OCI-LY3 (cell line): ENCODE results near the gene ARHGAP22.

Experiments
- H2AFZ ChIP-seq: fragments of 200-600, 300-600 bp; shearing (Covaris generic); 2 replicates; pipeline ENCODE4 v1.6.0; 2014; ENCODE audit warnings: antibody characterized with exemption, low read depth, low read length
- H3K27ac ChIP-seq: fragments of 200-600, 300-600 bp; sonication (generic); 2 replicates; pipeline ENCODE4 v1.5.1; 2014; ENCODE audit warnings: mild to moderate bottlenecking, low read length, moderate library complexity, mixed read lengths
- H3K27me3 ChIP-seq: fragments of 200-600, 300-600 bp; sonication (generic); 2 replicates; pipeline ENCODE4 v1.6.1; 2014; ENCODE audit warnings: low read depth, low read length, mixed read lengths
- H3K36me3 ChIP-seq: fragments of 200-600, 300-600 bp; sonication (generic); replicated peaks from 2 replicates; pipeline ENCODE3; 2014; ENCODE audit warnings: low read depth, low read length, mixed read lengths
- H3K4me1 ChIP-seq: fragments of 300-600, 200-600 bp; sonication (generic); 2 replicates; pipeline ENCODE4 v1.6.1; 2014; ENCODE audit warnings: low read length, mixed read lengths
- H3K4me2 ChIP-seq: fragments of 200-600, 300-600 bp; sonication (generic); 2 replicates; pipeline ENCODE4 v1.6.1; 2014; ENCODE audit warnings: low read length, mixed read lengths
- H3K4me3 ChIP-seq: fragments of 300-600, 200-600 bp; sonication (generic); 2 replicates; pipeline ENCODE4 v1.5.1; 2014; ENCODE audit warnings: antibody characterized with exemption, mild to moderate bottlenecking, low read length, moderate library complexity
- H3K79me2 ChIP-seq: fragments of 300-600, 200-600 bp; shearing (Covaris generic); 2 replicates; pipeline ENCODE4 v1.6.1; 2014; ENCODE audit warnings: mild to moderate bottlenecking, low read length, mixed read lengths
- H3K9ac ChIP-seq: fragments of 300-600, 200-600 bp; shearing (Covaris generic); 2 replicates; pipeline ENCODE4 v1.6.0; 2014; ENCODE audit warnings: mild to moderate bottlenecking, low read length, moderate library complexity
- H3K9me3 ChIP-seq: fragments of 200-600, 300-600 bp; shearing (Covaris generic); 2 replicates; pipeline ENCODE4 v1.6.1; 2014; ENCODE audit warnings: low read length, mixed read lengths; ENCODE audit not compliant: insufficient read depth
- H4K20me1 ChIP-seq: fragments of 200-600, 300-600 bp; sonication (generic); 2 replicates; pipeline ENCODE4 v1.6.1; 2016; ENCODE audit warnings: low read length, mixed read lengths; ENCODE audit not compliant: insufficient read depth
- EZH2phosphoT487 ChIP-seq: fragments of 200-600 bp; shearing (Covaris generic); IDR thresholded peaks from 2 replicates; pipeline ENCODE4 v1.6.1; 2018; ENCODE audit warnings: antibody characterized with exemption, mixed run types, low read depth
- TF ChIP-seq, protein P1 (sequence below): fragments of 200-600, 300-600 bp; sonication (generic); IDR thresholded peaks from 2 replicates; pipeline ENCODE4 v1.5.1; 2014; ENCODE audit warnings: antibody characterized with exemption, low read length, low read depth

Gene ARHGAP22

DNA sequence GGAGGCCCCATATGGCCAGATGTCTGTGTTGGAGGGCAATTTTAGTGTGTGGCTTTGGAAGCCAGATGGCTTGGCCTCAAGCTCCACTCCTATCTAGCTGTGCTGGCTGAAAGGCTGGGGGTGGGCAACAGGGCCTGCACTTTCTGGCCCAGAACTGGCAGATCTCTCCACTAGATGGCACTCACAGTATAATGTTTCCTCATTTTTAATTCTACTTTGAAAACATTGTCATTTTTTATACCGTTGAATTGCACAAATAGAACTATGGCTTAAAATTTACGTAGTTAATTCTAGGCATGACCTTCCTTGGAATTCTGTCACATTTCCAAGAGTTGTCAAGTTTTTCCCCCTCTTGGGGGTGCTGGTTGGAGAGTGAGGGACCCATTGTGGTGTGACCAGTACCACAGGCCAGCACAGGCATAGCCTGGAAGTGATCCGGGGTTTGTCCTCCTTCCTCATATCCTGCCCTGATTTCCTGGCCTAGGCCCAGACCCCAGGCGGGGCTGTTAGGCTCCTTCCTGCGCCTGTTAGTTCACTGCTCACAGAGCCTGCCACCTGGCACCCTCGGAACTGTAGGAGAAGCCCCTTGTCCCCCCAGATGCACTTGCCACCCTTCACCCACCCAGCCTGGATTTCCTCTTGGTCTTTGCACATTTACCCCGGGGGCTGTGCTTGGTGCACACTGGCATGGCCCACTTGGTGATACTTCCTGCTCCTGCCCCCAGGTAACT lies 52.8 kb downstream of the ARHGAP22 start:
- H2AFZ ChIP-seq, result no peak overlapping the region
- H3K4me1 ChIP-seq, result no peaks in the 10 kb centered on the region
- H3K36me3 ChIP-seq, result no peaks in the 10 kb centered on the region
- no peaks in the 10 kb centered on the region for H3K79me2 ChIP-seq
- no peak overlapping the region for H3K4me2 ChIP-seq
- no peaks in the 10 kb centered on the region for H3K9me3 ChIP-seq
- no peak for TF ChIP-seq EZH2phosphoT487
- TF ChIP-seq, protein P1, sequence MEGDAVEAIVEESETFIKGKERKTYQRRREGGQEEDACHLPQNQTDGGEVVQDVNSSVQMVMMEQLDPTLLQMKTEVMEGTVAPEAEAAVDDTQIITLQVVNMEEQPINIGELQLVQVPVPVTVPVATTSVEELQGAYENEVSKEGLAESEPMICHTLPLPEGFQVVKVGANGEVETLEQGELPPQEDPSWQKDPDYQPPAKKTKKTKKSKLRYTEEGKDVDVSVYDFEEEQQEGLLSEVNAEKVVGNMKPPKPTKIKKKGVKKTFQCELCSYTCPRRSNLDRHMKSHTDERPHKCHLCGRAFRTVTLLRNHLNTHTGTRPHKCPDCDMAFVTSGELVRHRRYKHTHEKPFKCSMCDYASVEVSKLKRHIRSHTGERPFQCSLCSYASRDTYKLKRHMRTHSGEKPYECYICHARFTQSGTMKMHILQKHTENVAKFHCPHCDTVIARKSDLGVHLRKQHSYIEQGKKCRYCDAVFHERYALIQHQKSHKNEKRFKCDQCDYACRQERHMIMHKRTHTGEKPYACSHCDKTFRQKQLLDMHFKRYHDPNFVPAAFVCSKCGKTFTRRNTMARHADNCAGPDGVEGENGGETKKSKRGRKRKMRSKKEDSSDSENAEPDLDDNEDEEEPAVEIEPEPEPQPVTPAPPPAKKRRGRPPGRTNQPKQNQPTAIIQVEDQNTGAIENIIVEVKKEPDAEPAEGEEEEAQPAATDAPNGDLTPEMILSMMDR, result peak; percentile 78
- H3K27me3 ChIP-seq, result peaks cover 10% of the 10 kb centered on the region; the same call in 1 of the 2 replicates
- no peak overlapping the region for H3K4me3 ChIP-seq
- no peak overlapping the region for H3K27ac ChIP-seq
- H4K20me1 ChIP-seq, result no peaks in the 10 kb centered on the region
- no peak overlapping the region for H3K9ac ChIP-seq

DNA sequence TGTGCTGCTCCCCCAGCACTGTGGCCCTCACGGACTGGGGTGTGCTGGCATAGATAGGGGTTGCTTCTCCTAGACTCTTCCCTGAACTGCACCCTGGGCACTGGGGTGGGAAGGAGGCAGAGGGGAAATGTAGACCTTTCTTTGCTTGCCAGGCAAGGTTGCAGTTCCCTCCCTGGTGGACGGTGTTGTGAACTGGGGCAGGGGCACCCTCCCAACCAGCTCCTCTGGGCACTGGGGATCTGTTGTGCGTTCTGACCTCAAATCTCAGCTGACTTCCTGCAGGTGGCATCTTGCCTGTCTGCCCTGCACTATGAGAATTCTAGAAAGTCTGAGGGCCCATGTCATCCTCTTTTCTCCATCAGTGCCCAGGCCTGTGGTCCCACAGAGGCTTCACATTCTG lies 53.9 kb downstream of the ARHGAP22 start:
- Histone ChIP-seq H3K9ac (no peak overlapping the region), H3K36me3 (no peaks in the 10 kb centered on the region), H3K4me3 (no peak overlapping the region), H3K4me2 (no peak overlapping the region), H3K27me3 (peaks cover 10% of the 10 kb centered on the region; the same call in 1 of the 2 replicates), H3K79me2 (no peaks in the 10 kb centered on the region), H2AFZ (no peak overlapping the region), H3K4me1 (no peaks in the 10 kb centered on the region), H3K27ac (no peak overlapping the region), H4K20me1 (no peaks in the 10 kb centered on the region), H3K9me3 (no peaks in the 10 kb centered on the region)
- no peak for TF ChIP-seq EZH2phosphoT487
- TF ChIP-seq, protein P1, result no peak

DNA sequence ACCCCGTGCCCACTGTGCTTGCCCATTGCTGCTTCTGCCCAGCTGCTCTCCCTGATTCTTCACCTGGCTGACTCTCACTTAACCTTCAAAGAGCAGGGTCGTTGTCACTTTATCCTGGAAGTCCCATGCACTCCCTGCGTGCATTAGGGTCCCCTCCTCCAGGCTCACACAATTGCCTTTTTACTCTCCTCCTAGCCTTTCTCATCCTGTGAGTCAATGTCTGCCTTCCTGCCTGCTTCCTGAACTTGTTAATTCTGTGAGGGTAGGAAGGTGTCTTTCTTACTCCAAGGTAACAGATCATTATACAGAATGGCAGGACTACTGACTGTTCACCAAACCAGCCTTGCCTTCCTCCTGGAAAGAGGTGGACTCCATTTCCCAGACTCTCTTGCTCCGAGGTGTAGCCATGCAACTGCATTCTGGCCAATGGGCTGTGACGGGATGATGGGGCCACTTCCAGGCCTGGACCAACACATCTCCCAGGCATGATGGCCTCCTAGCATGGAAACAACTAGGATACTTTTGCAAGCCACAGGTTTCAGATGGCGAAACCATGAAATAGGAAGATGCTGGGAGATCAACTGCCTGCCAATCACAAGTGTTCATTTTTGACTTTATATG lies 54.7 kb downstream of the ARHGAP22 start:
- no peaks in the 10 kb centered on the region for H3K9me3 ChIP-seq
- no peak overlapping the region for H3K27ac ChIP-seq
- peaks cover 10% of the 10 kb centered on the region; the same call in 1 of the 2 replicates for H3K27me3 ChIP-seq
- H3K79me2 ChIP-seq, result no peaks in the 10 kb centered on the region
- H4K20me1 ChIP-seq, result no peaks in the 10 kb centered on the region
- H3K9ac ChIP-seq, result no peak overlapping the region
- no peaks in the 10 kb centered on the region for H3K4me1 ChIP-seq
- H3K4me2 ChIP-seq, result no peak overlapping the region
- H3K36me3 ChIP-seq, result no peaks in the 10 kb centered on the region
- no peak overlapping the region for H2AFZ ChIP-seq
- no peak overlapping the region for H3K4me3 ChIP-seq
- TF ChIP-seq, protein P1, result no peak
- no peak for TF ChIP-seq EZH2phosphoT487

DNA sequence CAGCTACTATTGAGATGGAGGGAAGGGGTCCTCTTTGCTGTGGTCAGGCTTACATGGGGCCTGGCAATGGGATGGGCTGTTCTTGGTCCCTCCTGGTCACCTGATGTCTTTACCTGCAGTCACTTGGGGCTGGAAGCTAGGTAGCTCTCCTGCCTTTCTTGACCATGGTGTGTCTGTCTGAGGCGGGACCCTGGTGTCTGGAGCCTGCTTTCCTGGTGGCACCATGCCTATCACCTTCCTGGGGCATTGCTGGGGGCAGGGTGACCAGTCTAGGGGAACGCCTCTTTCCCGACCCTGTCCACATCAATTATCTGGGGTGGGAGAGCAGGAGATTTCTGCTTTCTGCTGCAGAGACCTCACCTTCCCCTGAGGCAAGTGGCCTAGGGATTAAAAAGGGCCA lies 55.6 kb downstream of the ARHGAP22 start:
- Histone ChIP-seq H3K4me2 (no peak overlapping the region), H3K4me1 (no peaks in the 10 kb centered on the region), H3K4me3 (no peak overlapping the region), H3K9ac (no peak overlapping the region), H2AFZ (no peak overlapping the region), H3K9me3 (no peaks in the 10 kb centered on the region), H3K36me3 (no peaks in the 10 kb centered on the region), H4K20me1 (no peaks in the 10 kb centered on the region), H3K27ac (no peak overlapping the region), H3K79me2 (no peaks in the 10 kb centered on the region), H3K27me3 (peaks cover 10% of the 10 kb centered on the region; the same call in 1 of the 2 replicates)
- TF ChIP-seq, protein P1, result no peak
- TF ChIP-seq EZH2phosphoT487, result no peak
